Activated gamma-delta T cell treated with anti-CD3 and anti-CD28 coated beads, Interleukin-2, amount 50 U/mL, for 16 hours (primary cell): Measurements from ENCODE around the gene ITGA3.

Experiments
- DNase-seq: peaks from one replicate; pipeline ENCODE4 v3.0.0-alpha.2; 2020; ENCODE audit warnings: low read depth

Gene ITGA3

DNA sequence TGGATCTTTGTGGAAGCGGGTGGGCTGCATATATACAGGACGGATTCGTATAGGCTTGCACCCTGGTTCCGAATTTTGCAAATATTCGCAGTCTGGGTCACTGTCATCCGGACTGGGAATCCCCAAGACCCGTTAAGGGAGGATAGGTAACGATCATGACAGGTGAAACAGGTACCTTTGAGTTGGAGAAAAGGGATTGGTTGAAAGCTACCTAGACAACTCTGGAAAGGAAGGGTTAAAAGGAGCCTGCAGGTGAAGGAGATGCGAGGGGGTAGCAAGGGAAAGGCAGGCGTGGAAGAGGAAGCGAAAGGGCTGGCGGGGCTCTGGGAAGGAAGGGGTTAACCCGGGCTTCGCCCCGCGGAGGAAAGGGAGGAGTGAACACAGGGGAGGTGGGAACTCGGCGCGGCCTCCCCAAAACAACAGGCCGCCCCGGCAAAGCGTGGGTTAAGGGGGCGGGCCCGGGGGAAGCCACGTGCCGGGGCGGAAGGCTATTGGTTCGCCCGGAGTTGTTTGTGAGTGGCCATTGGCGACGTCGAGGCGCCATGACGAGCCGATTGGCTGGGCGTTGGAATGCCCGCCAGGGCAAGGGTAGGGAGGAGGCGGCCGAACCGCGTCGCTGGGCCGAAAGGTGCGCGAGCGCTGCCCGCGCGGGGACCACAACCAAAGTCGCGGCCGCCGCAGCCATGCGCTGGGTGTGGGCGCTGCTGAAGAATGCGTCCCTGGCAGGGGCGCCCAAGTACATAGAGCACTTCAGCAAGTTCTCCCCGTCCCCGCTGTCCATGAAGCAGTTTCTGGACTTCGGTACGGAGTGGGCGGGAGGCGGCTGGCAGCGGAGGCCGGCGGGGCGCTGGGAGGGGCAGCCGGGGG lies 39.1 kb downstream of the ITGA3 start, which contains the start of gene PDK2:
Gene PDK2, plus strand, starts transcription at position 599 of the 867 bp plus-strand sequence. Its CDS starts 85 bp downstream, at position 684.
- peak; percentile 95 for DNase-seq

GRCh38 chr17:50095626-50096037 lies 39.7 kb downstream of the ITGA3 start:
- DNase-seq, result no peak

GRCh38 chr17:50096092-50096491 lies 40.2 kb downstream of the ITGA3 start:
- DNase-seq, result no peak

DNA sequence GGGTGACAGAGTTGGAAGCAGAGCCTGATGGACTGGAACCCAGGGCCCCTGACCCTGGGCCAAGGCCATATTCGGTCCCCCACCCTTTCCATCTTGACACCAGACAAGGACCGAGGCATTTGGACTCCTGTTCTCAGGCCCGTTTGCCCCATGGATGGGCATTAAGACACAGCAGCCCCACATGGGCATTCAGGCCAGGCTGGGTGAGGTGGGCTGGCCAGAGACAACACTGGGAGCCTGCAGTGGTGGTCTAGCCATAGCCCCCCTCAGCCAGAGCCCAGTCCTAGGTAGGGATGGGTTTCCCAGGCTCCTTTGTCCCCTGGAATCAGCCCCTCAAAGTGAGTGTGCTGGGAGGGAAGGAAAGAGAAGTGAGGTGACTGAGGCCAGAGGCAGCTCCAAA lies 40.8 kb downstream of the ITGA3 start:
- no peak for DNase-seq

- no peak for DNase-seq
Measured at GRCh38 chr17:50097455-50097854, 41.5 kb downstream of the ITGA3 start.

- DNase-seq, result no peak
Measured at GRCh38 chr17:50097926-50098325, 42.0 kb downstream of the ITGA3 start.

DNA sequence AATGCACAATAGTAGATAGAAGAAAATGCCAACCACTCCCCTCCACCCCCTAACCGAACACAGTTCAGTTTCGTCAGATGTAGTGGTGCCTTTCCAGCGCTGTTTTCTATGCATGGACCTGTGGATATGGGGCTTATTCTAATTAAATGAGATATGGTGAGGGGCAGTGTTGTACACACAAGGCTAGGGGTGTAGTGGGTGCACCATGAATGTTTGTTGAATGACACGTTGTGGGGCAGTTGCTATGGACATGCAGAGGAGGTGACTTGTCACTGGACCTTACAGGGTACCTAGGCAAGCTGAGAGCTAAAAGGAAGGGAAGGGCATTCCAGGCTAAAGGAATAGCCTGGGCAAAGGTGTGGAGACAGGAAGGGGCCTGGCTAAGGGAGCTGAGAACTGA lies 42.7 kb downstream of the ITGA3 start:
- DNase-seq, result no peak

- no peak for DNase-seq
Measured at GRCh38 chr17:50099003-50099402, 43.1 kb downstream of the ITGA3 start.

GRCh38 chr17:50100480-50100883 lies 44.6 kb downstream of the ITGA3 start:
- no peak for DNase-seq

DNA sequence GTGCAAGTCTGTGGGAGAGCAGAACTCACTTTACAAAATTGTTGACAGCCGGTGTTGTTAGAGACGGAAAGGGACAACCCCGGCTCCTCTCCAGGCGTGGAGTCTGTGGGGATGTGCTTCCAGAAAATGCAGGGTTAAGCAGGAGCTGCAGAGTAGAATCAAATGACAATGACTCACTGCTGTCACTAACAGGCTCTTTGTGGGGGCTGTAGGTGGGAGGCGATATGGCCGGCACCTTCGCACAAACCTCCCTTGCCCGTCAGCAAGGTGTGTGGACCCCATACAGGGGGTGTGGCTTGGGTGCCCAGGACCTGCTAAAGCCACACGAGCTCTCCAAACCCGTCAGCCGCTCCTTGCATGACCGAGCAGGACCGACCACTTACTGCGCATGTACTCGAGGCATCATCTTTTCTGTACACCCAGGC lies 45.0 kb downstream of the ITGA3 start:
- no peak for DNase-seq

- no peak for DNase-seq
Measured at GRCh38 chr17:50101346-50102163, 45.6 kb downstream of the ITGA3 start.

DNA sequence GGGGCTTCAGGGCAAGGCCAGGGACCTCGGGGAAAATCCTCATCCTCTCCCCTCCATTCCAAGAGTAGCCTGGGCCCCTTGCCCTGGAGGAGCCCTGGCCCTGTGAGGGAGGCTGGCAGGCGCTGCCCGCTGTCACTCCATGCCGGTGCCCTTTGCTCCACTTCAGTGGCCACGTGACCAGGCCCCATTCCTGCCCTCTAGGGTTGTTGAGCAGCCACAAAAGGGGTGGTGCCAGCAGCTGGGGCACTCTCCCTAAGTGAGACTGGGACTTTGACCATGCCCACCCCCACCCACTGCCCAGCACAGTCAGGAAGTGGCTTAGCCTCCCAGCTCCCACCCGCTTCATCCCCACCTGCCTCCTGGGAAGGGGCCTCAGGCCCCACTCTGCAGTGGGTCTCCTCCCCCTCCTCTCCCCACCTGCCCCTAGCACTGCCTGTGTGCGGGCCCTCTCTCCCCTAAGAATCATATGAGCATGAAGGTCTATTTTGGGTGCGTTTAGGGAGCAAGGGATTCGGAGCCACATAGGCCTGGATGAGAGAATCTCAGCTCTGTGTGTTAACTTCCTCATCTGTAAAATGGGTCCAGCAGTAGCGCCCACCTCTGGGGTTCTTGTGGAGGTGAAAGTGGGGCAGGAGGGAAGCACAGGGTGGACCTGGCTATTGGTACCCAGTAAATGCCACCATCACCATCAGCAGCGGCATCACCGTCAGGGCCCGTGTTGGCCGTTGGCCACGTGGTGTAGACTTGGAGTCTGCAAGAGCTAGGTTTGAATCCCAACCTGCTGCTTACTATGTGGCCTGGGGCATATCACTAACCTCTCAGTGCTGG lies 46.5 kb downstream of the ITGA3 start:
- no peak for DNase-seq

DNA sequence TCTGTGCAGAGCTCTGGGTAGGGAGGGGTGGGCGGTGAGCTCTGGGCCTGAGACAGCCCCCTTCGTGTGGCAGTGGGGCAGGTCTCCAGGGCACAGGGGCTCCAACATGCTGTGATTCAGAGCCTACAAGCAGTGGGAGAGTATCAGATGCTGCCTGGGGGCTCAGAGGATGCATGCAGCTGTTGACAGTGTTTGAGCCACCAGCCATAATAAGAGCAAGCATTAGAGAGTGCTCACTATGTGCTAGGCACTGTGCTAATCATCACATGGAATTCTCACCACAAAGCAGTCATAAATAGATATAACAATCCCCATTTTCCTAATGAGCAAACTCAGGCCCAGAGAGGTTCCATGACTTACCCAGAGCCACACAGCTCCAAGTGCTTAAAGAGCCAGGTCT lies 47.3 kb downstream of the ITGA3 start:
- DNase-seq, result no peak

GRCh38 chr17:50103941-50104340 lies 48.0 kb downstream of the ITGA3 start:
- no peak for DNase-seq

GRCh38 chr17:50105811-50106210 lies 49.9 kb downstream of the ITGA3 start:
- DNase-seq, result no peak

GRCh38 chr17:50106393-50107131 lies 50.7 kb downstream of the ITGA3 start:
- no peak for DNase-seq

DNA sequence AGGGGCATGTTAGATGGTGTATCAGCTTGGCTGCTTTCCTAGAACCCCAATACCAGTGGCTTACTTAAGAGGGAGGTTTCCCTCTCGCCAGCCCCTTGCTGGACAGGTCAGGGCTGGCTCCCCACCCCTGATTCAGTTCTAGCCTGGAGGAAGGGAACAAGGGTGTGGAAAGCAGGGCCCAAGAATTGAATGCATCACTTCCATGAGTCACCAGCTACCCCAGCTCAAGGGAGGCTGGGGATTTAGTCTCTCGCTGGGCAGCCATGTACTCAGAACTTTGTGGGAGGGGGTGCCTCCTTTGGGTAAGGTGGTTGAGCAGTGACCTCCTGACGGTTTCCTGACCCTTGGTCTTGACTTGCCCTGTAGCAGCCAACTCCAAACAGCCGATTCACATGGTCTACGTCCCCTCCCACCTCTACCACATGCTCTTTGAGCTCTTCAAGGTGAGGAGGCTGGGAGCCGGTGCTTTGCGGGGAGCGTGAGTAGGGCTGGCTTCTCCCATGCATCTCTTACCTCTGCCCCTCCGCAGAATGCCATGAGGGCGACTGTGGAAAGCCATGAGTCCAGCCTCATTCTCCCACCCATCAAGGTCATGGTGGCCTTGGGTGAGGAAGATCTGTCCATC lies 52.0 kb downstream of the ITGA3 start:
- no peak for DNase-seq

- DNase-seq, result no peak
Measured at GRCh38 chr17:50108556-50108955, 52.6 kb downstream of the ITGA3 start.

- DNase-seq, result no peak
Measured at GRCh38 chr17:50109207-50109606, 53.3 kb downstream of the ITGA3 start.

DNA sequence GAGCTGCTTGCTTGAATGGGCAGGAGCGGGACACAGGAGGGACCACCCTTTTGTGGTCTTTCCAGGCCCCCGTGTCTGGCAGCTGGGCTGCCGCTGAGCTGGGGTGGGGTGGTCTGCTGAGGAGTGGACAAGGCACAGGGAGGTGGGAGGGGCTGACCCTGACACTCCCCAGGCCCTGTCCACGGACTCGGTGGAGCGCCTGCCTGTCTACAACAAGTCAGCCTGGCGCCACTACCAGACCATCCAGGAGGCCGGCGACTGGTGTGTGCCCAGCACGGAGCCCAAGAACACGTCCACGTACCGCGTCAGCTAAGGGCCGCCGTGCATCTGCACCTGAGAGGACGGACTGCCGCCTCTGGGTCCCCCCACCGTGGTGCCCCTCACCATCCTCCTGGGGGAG lies 53.9 kb downstream of the ITGA3 start:
- no peak for DNase-seq
